Activated CD4-positive, alpha-beta T cell treated with anti-CD3 and anti-CD28 coated beads for 36 hours (primary cell): ENCODE measurements around the gene GAS6. TPM values are rescaled to one million over a fixed set of nuclear protein-coding genes. Genes with fewer than 3 reads are reported as not detected.
A peak's percentile ranks its signal among the peaks of the same experiment; 100 is the strongest.

Experiments
- ATAC-seq: fragments of 200-7000 bp; cut with Tn5 transposase; one replicate; pipeline ENCODE4 v1.10.0; 2021; ENCODE audit warnings: mild to moderate bottlenecking, moderate library complexity
- CTCF ChIA-PET: fragments of 350-600 bp; sonication (Branson Sonifier 250); formaldehyde crosslinking; loops from one replicate; lab custom pipeline; 2021; ENCODE audit warnings: antibody characterized with exemption; lab: Charles Lee
- POLR2A ChIA-PET: fragments of 350-600 bp; sonication (Branson Sonifier 250); formaldehyde crosslinking; loops from one replicate; lab custom pipeline; 2021; ENCODE audit warnings: antibody characterized with exemption, inconsistent platforms; lab: Charles Lee
- DNase-seq: peaks from one replicate; pipeline ENCODE4 v3.0.0-alpha.2; 2020
- H3K27ac Mint-ChIP-seq: one replicate; pipeline ENCODE4 v1.8.0; 2021; ENCODE audit warnings: mixed read lengths
- H3K27me3 Mint-ChIP-seq: one replicate; pipeline ENCODE4 v1.8.0; 2021; ENCODE audit warnings: mixed read lengths
- H3K36me3 Mint-ChIP-seq: one replicate; pipeline ENCODE4 v1.8.0; 2021; ENCODE audit warnings: low read depth, mixed read lengths
- H3K4me1 Mint-ChIP-seq: one replicate; pipeline ENCODE4 v1.8.0; 2021; ENCODE audit warnings: mixed read lengths
- H3K4me3 Mint-ChIP-seq: one replicate; pipeline ENCODE4 v1.8.0; 2021; ENCODE audit warnings: mild to moderate bottlenecking, moderate library complexity, mixed read lengths
- H3K9me3 Mint-ChIP-seq: one replicate; pipeline ENCODE4 v1.8.0; 2021; ENCODE audit warnings: low read depth, mixed read lengths
- intact Hi-C, 2 experiments: fragments of 100-400 bp; cut with DNase I in 1 of 2; cut with micrococcal nuclease in 1 of 2; formaldehyde crosslinking; loops; one replicate each; pipeline versions ENCODE4 v1.14.2 to v1.15.1; 2022 to 2024; cut with DNase I, micrococcal nuclease
- total RNA-seq, 2 experiments: library from RNA; stranded (reverse); gene quantifications; one replicate each; pipeline ENCODE4 v1.2.3, GENCODE V29; 2021

GAS6 gene
- total RNA-seq, 2 experiments from 2014 or later, result 0.54 to 0.73 TPM

- ChIA-PET POLR2A (no interaction called here), CTCF (no interaction called here)
- Mint-ChIP-seq H3K27me3 (no peaks in the 10 kb centered on the region), H3K4me3 (no peak overlapping the region), H3K9me3 (no peaks in the 10 kb centered on the region), H3K4me1 (peaks cover 21% of the 10 kb centered on the region), H3K27ac (no peak overlapping the region), H3K36me3 (peaks cover 12% of the 10 kb centered on the region)
- intact Hi-C loops, result loop anchor here in 1 of 2 experiments (10.0 kb wide), 1 partner anchor 295 kb away; no protein-coding TSS in a partner anchor
- no peak for DNase-seq
- ATAC-seq, result no peak
Observed at GRCh38 chr13:113819341-113819730, 44.5 kb downstream of the GAS6 start.

DNA sequence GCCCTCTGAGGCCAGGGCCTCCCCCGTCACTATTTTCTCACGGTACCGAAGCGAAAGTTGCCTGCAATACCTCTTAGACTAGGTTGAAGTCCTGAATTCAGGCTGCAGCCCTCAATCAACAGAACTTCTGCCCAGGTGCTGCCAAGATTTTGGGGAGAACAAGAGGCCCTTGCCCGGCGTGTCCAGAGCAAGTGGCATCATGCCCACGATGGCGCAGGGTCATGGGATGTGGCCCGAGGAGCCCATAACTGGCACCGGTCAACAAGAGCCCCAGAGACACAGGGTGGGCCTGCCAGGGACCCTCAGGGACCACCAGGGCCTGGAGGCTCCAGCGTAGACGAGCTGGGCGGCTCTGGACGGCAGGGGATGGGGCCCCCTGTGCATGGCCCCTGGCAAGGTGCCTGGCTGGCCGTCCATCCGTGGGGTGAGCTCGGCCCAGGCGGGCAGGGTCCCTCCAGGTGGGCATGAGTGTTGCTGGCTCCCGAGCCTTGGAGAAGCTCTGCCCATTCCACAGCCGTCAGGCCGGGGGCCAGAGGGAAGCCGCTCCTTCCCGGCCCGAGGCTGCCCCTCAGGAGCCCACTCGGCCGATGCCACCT, 45.1 kb downstream of the GAS6 start:
- H3K36me3 Mint-ChIP-seq, result peaks cover 12% of the 10 kb centered on the region

GRCh38 chr13:113817860-113818691, 45.8 kb downstream of the GAS6 start:
- Mint-ChIP-seq H3K27ac (no peak overlapping the region), H3K4me3 (no peak overlapping the region), H3K9me3 (no peaks in the 10 kb centered on the region), H3K27me3 (no peaks in the 10 kb centered on the region), H3K4me1 (peaks cover 21% of the 10 kb centered on the region), H3K36me3 (peaks cover 10% of the 10 kb centered on the region)
- ChIA-PET POLR2A (no interaction called here), CTCF (no interaction called here)
- DNase-seq, result no peak
- intact Hi-C loops, result loop anchor here (1.0 to 10.0 kb wide), 5 partner anchors 87 to 417 kb away; partner anchors contain the start of gene CDC16 (in 2 of the 2)
- ATAC-seq, result no peak

More for the DNA sequence above, 45.1 kb downstream of the GAS6 start:
- ChIA-PET CTCF (no interaction called here), POLR2A (no interaction called here)
- H3K27me3 Mint-ChIP-seq, result no peaks in the 10 kb centered on the region
- no peaks in the 10 kb centered on the region for H3K9me3 Mint-ChIP-seq
- no peak overlapping the region for H3K27ac Mint-ChIP-seq
- H3K4me1 Mint-ChIP-seq, result peaks cover 21% of the 10 kb centered on the region
- ATAC-seq (no peak), DNase-seq (no peak)
- intact Hi-C loops, result loop anchor here in 1 of 2 experiments (10.0 kb wide), 1 partner anchor 296 kb away; no protein-coding TSS in a partner anchor
- H3K4me3 Mint-ChIP-seq, result no peak overlapping the region

DNA sequence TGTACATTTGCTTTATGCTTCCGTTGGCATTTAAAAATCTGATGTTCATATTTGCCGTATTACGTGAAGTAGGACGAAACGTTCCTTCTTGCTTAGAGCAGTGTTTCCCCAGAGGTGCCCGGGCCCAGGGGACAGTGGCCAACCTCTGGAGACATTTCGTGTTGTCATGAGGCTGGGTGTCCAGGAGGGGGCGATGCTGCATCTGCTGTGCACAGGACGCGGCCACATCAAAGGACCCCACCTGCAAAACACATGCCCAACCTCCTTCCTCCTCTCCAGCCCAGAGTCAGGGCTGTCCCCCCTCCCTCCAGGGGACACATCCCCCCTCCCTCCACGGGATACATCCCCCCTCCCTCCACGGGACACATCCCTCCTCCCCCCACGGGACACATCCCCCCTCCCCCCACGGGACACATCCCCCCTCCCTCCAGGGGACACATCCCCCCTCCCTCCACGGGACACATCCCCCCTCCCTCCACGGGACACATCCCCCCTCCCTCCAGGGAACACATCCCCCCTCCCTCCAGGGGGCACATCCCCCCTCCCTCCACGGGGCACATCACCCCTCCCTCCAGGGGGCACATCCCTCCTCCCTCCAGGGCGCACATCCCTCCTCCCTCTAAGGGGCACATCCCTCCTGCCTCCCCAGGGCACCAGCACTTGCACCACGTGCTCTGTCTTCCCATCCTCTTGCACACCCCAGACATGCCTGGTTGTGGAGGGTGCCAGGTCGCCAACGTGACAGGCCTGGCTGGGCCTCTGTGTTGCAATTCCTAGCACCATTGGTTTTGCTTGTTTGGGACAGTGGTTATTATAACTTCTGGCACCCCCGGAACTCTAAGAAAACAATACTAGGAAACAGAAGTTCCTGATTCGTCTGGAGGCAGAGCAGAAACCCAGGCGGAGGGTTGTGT, 46.7 kb downstream of the GAS6 start:
- Mint-ChIP-seq H3K27ac (no peak overlapping the region), H3K4me3 (peak overlapping the region; percentile 96), H3K4me1 (peaks cover 21% of the 10 kb centered on the region), H3K9me3 (no peaks in the 10 kb centered on the region), H3K27me3 (no peaks in the 10 kb centered on the region), H3K36me3 (peaks cover 10% of the 10 kb centered on the region)
- peak; percentile 95 for DNase-seq
- ChIA-PET CTCF (interaction anchor here (0.8 to 1.3 kb wide), 2 partner anchors 104 to 294 kb away, joined by 3 read pairs; no protein-coding TSS in a partner anchor), POLR2A (no interaction called here)
- peak; percentile 85 for ATAC-seq
- intact Hi-C loops, result loop anchor here (1.0 to 10.0 kb wide), 5 partner anchors 88 to 418 kb away; partner anchors contain the start of gene CDC16 (in 2 of the 2)

- Mint-ChIP-seq H3K27ac (peak overlapping the region; percentile 87), H3K36me3 (peaks cover 10% of the 10 kb centered on the region), H3K4me1 (peaks cover 21% of the 10 kb centered on the region), H3K4me3 (peak overlapping the region; percentile 96), H3K27me3 (no peaks in the 10 kb centered on the region), H3K9me3 (no peaks in the 10 kb centered on the region)
- intact Hi-C loops, result loop anchor here (2.0 to 10.0 kb wide), 3 partner anchors 88 to 418 kb away; partner anchors contain the start of gene CDC16 (in 2 of the 2)
- ChIA-PET CTCF (interaction anchor here (0.5 to 1.3 kb wide), 4 partner anchors 104 to 364 kb away, joined by 3 read pairs; no protein-coding TSS in a partner anchor), POLR2A (interaction anchor here (0.6 kb wide), 1 partner anchor 61 kb away, joined by 4 read pairs; no protein-coding TSS in a partner anchor)
- no peak for DNase-seq
- ATAC-seq, result peak; percentile 8
Observed at GRCh38 chr13:113816254-113816929, 47.5 kb downstream of the GAS6 start.

DNA sequence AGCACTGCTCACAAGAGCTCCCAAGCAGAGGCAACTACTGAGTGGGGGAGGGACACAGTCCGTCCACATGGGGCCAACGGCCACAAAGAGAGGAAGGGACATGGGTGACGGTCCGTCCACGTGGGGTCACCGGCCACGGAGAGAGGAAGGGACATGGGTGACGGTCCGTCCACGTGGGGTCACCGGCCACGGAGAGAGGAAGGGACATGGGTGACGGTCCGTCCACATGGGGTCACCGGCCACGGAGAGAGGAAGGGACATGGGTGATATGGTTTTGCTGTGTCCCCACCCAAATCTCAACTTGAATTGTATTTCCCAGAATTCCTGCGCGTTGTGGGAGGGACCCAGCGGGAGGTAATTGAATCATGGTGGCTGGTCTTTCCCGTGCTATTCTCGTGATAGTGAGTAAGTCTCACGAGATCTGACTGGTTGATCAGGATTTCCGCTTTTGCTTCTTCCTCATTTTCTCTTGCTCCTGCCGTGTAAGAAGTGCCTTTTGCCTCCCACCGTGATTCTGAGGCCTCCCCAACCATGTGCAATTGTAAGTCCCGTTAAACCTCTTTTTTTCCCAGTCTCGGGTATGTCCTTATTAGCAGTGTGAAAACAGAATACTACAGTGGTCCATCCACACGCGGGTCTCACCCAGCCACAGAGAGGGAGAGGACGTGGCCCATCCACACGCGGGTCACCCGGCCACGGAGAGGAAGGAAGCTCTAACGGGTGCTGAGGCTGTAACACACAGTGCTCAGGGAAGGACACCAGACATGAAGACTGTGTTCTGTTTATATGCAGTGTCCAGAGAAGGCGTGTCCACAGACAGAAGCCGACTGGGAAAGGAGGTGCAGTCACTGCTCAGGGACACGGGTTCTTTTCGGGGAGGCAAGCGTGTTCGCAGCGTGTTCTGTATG, 48.5 kb downstream of the GAS6 start:
- POLR2A ChIA-PET, result interaction anchor here (0.6 kb wide), 1 partner anchor 60 kb away, joined by 4 read pairs; no protein-coding TSS in a partner anchor
- H3K9me3 Mint-ChIP-seq, result no peaks in the 10 kb centered on the region
- ATAC-seq (peak; percentile 53), DNase-seq (peak; percentile 64)
- CTCF ChIA-PET, result interaction anchor here (0.6 to 1.3 kb wide), 3 partner anchors 105 to 321 kb away, joined by 3 read pairs; no protein-coding TSS in a partner anchor
- peak overlapping the region; percentile 87 for H3K27ac Mint-ChIP-seq
- H3K27me3 Mint-ChIP-seq, result no peaks in the 10 kb centered on the region
- intact Hi-C loops, result loop anchor here (2.0 to 10.0 kb wide), 3 partner anchors 89 to 419 kb away; partner anchors contain the start of gene CDC16 (in 2 of the 2)
- H3K4me1 Mint-ChIP-seq, result peaks cover 21% of the 10 kb centered on the region
- H3K4me3 Mint-ChIP-seq, result peak overlapping the region; percentile 96
- H3K36me3 Mint-ChIP-seq, result peaks cover 10% of the 10 kb centered on the region

GRCh38 chr13:113814435-113814821, 49.4 kb downstream of the GAS6 start:
- ATAC-seq, result no peak
- intact Hi-C loops, result loop anchor here in 1 of 2 experiments (10.0 kb wide), 1 partner anchor 300 kb away; no protein-coding TSS in a partner anchor
- Mint-ChIP-seq H3K9me3 (peaks cover 2% of the 10 kb centered on the region), H3K4me1 (peaks cover 21% of the 10 kb centered on the region), H3K27ac (no peak overlapping the region), H3K36me3 (peaks cover 10% of the 10 kb centered on the region), H3K27me3 (no peaks in the 10 kb centered on the region), H3K4me3 (no peak overlapping the region)
- CTCF ChIA-PET, result no interaction called here
- DNase-seq, result no peak
- POLR2A ChIA-PET, result no interaction called here

DNA sequence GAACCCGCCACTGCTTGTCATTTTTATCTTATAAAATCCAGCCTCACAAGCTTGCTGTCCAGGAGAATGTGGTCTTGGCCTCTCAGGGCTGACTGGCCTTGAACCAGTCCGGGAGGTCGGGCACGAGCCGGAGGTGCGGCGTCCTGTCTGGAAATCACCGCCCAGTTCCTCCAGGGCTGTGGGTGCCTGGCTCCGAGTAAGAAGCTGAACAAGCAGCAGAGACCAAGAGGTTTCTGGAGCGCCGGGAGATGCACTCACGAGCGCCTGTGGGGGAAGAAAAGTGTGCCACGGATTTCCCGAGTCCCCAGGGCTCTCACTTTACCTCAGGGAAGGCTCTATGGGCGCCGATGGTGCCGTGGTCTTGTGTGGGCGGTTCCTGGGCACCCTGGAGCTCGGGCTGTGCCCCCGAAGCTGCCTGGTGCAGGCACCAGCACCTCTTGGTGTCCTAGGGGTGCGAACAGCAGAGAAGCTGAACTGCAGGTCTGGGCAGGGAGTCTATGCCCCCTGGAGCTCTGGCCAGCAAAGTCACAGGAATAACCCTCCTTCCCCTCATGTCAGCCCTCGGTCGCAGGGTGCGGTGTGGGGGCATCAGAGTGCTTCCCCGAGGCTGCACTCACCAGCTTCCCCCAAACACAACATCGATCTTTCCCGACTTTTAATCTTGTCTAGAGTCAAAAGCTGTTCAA, 50.0 kb downstream of the GAS6 start:
- ChIA-PET CTCF (interaction anchor here (0.5 kb wide), 1 partner anchor 309 kb away, joined by 3 read pairs; no protein-coding TSS in a partner anchor), POLR2A (no interaction called here)
- intact Hi-C loops, result loop anchor here in 1 of 2 experiments (10.0 kb wide), 1 partner anchor 301 kb away; no protein-coding TSS in a partner anchor
- peaks cover 10% of the 10 kb centered on the region for H3K36me3 Mint-ChIP-seq
- peaks cover 21% of the 10 kb centered on the region for H3K4me1 Mint-ChIP-seq
- H3K4me3 Mint-ChIP-seq, result no peak overlapping the region
- no peaks in the 10 kb centered on the region for H3K27me3 Mint-ChIP-seq
- H3K9me3 Mint-ChIP-seq, result peaks cover 2% of the 10 kb centered on the region
- ATAC-seq (no peak), DNase-seq (no peak)
- no peak overlapping the region for H3K27ac Mint-ChIP-seq
